Panc1 (cell line): ENCODE measurements around the gene SPSB1. TPM values are rescaled to one million over a fixed set of nuclear protein-coding genes. Genes with fewer than 3 reads are reported as not detected.
A peak's percentile ranks its signal among the peaks of the same experiment; 100 is the strongest.

ENCODE experiments used
- ATAC-seq: fragments of 200-7000 bp; cut with Tn5 transposase; 2 replicates; pipeline ENCODE4 v1.9.1; 2020; ENCODE audit warnings: mild to moderate bottlenecking, moderate library complexity
- BruUV-seq: library from RNA; stranded (reverse); fragments of 400-500 nt; replicated peaks from 2 replicates; lab custom pipeline; 2021; lab: Mats Ljungman, UMichigan
- CTCF ChIA-PET: fragments of 300-600 bp; sonication (Branson Sonifier 250); formaldehyde crosslinking; loops from one replicate; lab custom pipeline; 2022; ENCODE audit warnings: antibody characterized with exemption; lab: Charles Lee
- POLR2A ChIA-PET: fragments of 300-600 bp; sonication (Branson Sonifier 250); formaldehyde crosslinking; loops from one replicate; lab custom pipeline; 2022; ENCODE audit warnings: antibody characterized with exemption; lab: Charles Lee
- DNase-seq: peaks from one replicate; pipeline ENCODE4 v3.0.0-alpha.2; 2010; ENCODE audit warnings: low read depth, low spot score
- H3K27ac ChIP-seq: 2 replicates; pipeline ENCODE4 v1.5.1; 2011; ENCODE audit warnings: mild to moderate bottlenecking, low read length, inconsistent platforms
- H3K27me3 ChIP-seq: fragments of 200-500 bp; sonication (Bioruptor generic); 2 replicates; pipeline ENCODE4 v1.6.0; 2014; ENCODE audit warnings: low read length, inconsistent platforms; ENCODE audit not compliant: control insufficient read depth, insufficient read depth
- H3K36me3 ChIP-seq: fragments of 200-500 bp; sonication (Bioruptor generic); 2 replicates; pipeline ENCODE4 v1.5.1; 2014; ENCODE audit warnings: inconsistent platforms, mild to moderate bottlenecking, low read length, moderate library complexity; ENCODE audit not compliant: control insufficient read depth, insufficient read depth
- H3K4me1 ChIP-seq: 2 replicates; pipeline ENCODE4 v1.5.1; 2011; ENCODE audit warnings: inconsistent platforms, mild to moderate bottlenecking, low read length, moderate library complexity; ENCODE audit not compliant: control insufficient read depth, insufficient read depth
- H3K4me3 ChIP-seq, 2 experiments: 2 replicates each; pipeline ENCODE4 v1.5.1; 2011 to 2012; ENCODE audit warnings: low read depth in 2 of 2, low read length in 2 of 2, mild to moderate bottlenecking in 2 of 2, inconsistent platforms in 1 of 2, moderate library complexity in 1 of 2
- H3K9me3 ChIP-seq: fragments of 200-500 bp; sonication (Bioruptor generic); 2 replicates; pipeline ENCODE4 v1.5.1; 2014; ENCODE audit warnings: low read depth, mild to moderate bottlenecking, inconsistent platforms, low read length, moderate library complexity; ENCODE audit not compliant: control insufficient read depth, insufficient read depth
- CTCF ChIP-seq: fragments of 450-650 bp; IDR thresholded peaks from 2 replicates; pipeline ENCODE4 v1.5.1; 2017; ENCODE audit warnings: mild to moderate bottlenecking
- POLR2AphosphoS5 ChIP-seq: IDR thresholded peaks from 2 replicates; pipeline ENCODE4 v1.6.1; 2012; ENCODE audit warnings: mild to moderate bottlenecking, low read depth, low read length, moderate library complexity
- REST ChIP-seq, 2 experiments: IDR thresholded peaks; 2 replicates each; pipeline ENCODE4 v1.6.1; 2011 to 2012; ENCODE audit warnings: low read depth in 2 of 2, control low read depth in 1 of 2, low read length in 1 of 2, mild to moderate bottlenecking in 1 of 2, moderate library complexity in 1 of 2; ENCODE audit not compliant: insufficient read depth in 1 of 2
- SIN3A ChIP-seq: IDR thresholded peaks from 2 replicates; pipeline ENCODE4 v1.6.1; 2012; ENCODE audit warnings: low read depth, mild to moderate bottlenecking, low read length, moderate library complexity, borderline replicate concordance; ENCODE audit not compliant: insufficient read depth
- TCF7L2 ChIP-seq: IDR thresholded peaks from 2 replicates; pipeline ENCODE4 v1.6.1; 2011; ENCODE audit warnings: mild to moderate bottlenecking, low read depth, low read length, inconsistent platforms
- in situ Hi-C: cut with HindIII; loops from 2 replicates; pipeline ENCODE4 v1.10.0; 2016; ENCODE audit warnings: low sequenced_read_pairs, low pct_unique_long_range_greater_than_20kb
- intact Hi-C: fragments of 100-400 bp; cut with micrococcal nuclease; formaldehyde crosslinking; loops from one replicate; pipeline ENCODE4 v1.10.0; 2022; ENCODE audit not compliant: unreplicated experiment
- total RNA-seq: library from RNA; stranded (reverse); gene quantifications from one replicate; pipeline ENCODE4 v1.2.1, GENCODE V29; 2021; ENCODE audit not compliant: unreplicated experiment

The SPSB1 gene
- total RNA-seq, 1 experiment from 2014 or later: 73.7 TPM

GRCh38 chr1:9356829-9357466, 64.3 kb downstream of the SPSB1 start:
- Histone ChIP-seq H3K27ac (no peak overlapping the region), H3K27me3 (no peaks in the 10 kb centered on the region), H3K4me3 (no peak overlapping the region), H3K4me1 (peaks cover 24% of the 10 kb centered on the region), H3K9me3 (no peaks in the 10 kb centered on the region), H3K36me3 (0 out of 2 replicates have a peak, but pooled peaks cover 2% of the 10 kb centered on the region)
- TSS peak; percentile 69 for BruUV-seq
- in situ Hi-C loops: no loop called here
- ChIA-PET POLR2A (interaction anchor here (0.5 kb wide), 1 partner anchor 39 kb away, joined by 11 read pairs; no protein-coding TSS in a partner anchor), CTCF (no interaction called here)
- intact Hi-C loops: no loop called here
- DNase-seq (no peak), ATAC-seq (no peak)
- TF ChIP-seq SIN3A (no peak), CTCF (no peak), POLR2AphosphoS5 (no peak), TCF7L2 (no peak), REST (IDR thresholded peaks at IDR 0.05; ENCODE audit: insufficient read depth in 1 of 2, low read depth in 2 of 2, low read length in 1 of 2) (no peak)

GRCh38 chr1:9357958-9358357, 65.3 kb downstream of the SPSB1 start:
- Histone ChIP-seq H3K4me1 (peaks cover 21% of the 10 kb centered on the region), H3K9me3 (no peaks in the 10 kb centered on the region), H3K4me3 (no peak overlapping the region), H3K27ac (no peak overlapping the region), H3K36me3 (0 out of 2 replicates have a peak, but pooled peaks cover 2% of the 10 kb centered on the region), H3K27me3 (no peaks in the 10 kb centered on the region)
- no TSS peak for BruUV-seq
- no peak for TF ChIP-seq REST (IDR thresholded peaks at IDR 0.05; ENCODE audit: insufficient read depth in 1 of 2, low read depth in 2 of 2, low read length in 1 of 2)
- TF ChIP-seq SIN3A: no peak
- no peak for TF ChIP-seq CTCF
- TF ChIP-seq TCF7L2: no peak
- no peak for TF ChIP-seq POLR2AphosphoS5
- ATAC-seq (no peak), DNase-seq (no peak)
- intact Hi-C loops (no loop called here), in situ Hi-C loops (no loop called here)
- ChIA-PET POLR2A (interaction anchor here (0.5 kb wide), 2 partner anchors 40 to 229 kb away, joined by 3 to 11 read pairs; no protein-coding TSS in a partner anchor), CTCF (no interaction called here)
